Calu3 (cell line): Measurements from ENCODE around the gene SOX3. TPM values are rescaled to one million over a fixed set of nuclear protein-coding genes. Genes with fewer than 3 reads are reported as not detected.

Source experiments
- Bru-seq: library from RNA; stranded (reverse); fragments of 400-500 nt; gene quantifications from one replicate; lab custom pipeline; 2021; lab: Mats Ljungman, UMichigan
- BruChase-seq, 2 experiments: library from RNA; stranded (reverse); fragments of 400-500 nt; gene quantifications; one replicate each; lab custom pipeline; 2021; lab: Mats Ljungman, UMichigan
- BruUV-seq: library from RNA; stranded (reverse); fragments of 400-500 nt; replicated peaks from 2 replicates; lab custom pipeline; 2021; lab: Mats Ljungman, UMichigan
- CTCF ChIA-PET: fragments of 300-600 bp; sonication (Branson Sonifier 250); formaldehyde crosslinking; loops from one replicate; lab custom pipeline; 2022; ENCODE audit warnings: antibody characterized with exemption; lab: Charles Lee
- DNase-seq: peaks from one replicate; pipeline ENCODE4 v3.0.0; 2022
- H3K27ac Mint-ChIP-seq: one replicate; pipeline ENCODE4 v1.8.0; 2022; ENCODE audit warnings: mixed read lengths; ENCODE audit not compliant: unreplicated experiment
- H3K27me3 Mint-ChIP-seq: one replicate; pipeline ENCODE4 v1.8.0; 2022; ENCODE audit warnings: mixed read lengths; ENCODE audit not compliant: unreplicated experiment
- H3K36me3 Mint-ChIP-seq: one replicate; pipeline ENCODE4 v1.8.0; 2022; ENCODE audit warnings: mild to moderate bottlenecking, moderate library complexity, mixed read lengths; ENCODE audit not compliant: insufficient read depth, unreplicated experiment
- H3K4me1 Mint-ChIP-seq: one replicate; pipeline ENCODE4 v1.8.0; 2022; ENCODE audit warnings: mild to moderate bottlenecking, low read depth, mixed read lengths; ENCODE audit not compliant: unreplicated experiment
- H3K4me3 Mint-ChIP-seq: one replicate; pipeline ENCODE4 v1.8.0; 2022; ENCODE audit warnings: mild to moderate bottlenecking, low read depth, moderate library complexity, mixed read lengths; ENCODE audit not compliant: unreplicated experiment
- H3K9me3 Mint-ChIP-seq: one replicate; pipeline ENCODE4 v1.8.0; 2022; ENCODE audit warnings: low read depth, mixed read lengths; ENCODE audit not compliant: unreplicated experiment
- CTCF ChIP-seq: fragments of 200-600 bp; IDR thresholded peaks from one replicate; pipeline ENCODE4 v1.8.0; 2022; ENCODE audit warnings: antibody characterized with exemption; ENCODE audit not compliant: unreplicated experiment
- intact Hi-C: fragments of 100-400 bp; cut with micrococcal nuclease; formaldehyde crosslinking; loops from one replicate; pipeline ENCODE4 v1.10.0; 2022; ENCODE audit not compliant: unreplicated experiment
- long read RNA-seq: library from polyadenylated mRNA; stranded (forward); transcript quantifications from one replicate; pipeline ENCODE4 v2.0.0, GENCODE V29; 2022
- total RNA-seq: library from RNA; stranded (reverse); gene quantifications from 2 replicates; pipeline ENCODE4 v1.2.3, GENCODE V29; 2022

SOX3 gene
- total RNA-seq (not detected in 2 replicates), Bru-seq, nascent RNA (not detected), BruChase-seq, experiment 1, labeled RNA remaining after a 6-hour chase (not detected), BruChase-seq, experiment 2, labeled RNA remaining after a 2-hour chase (not detected)
- long read RNA-seq = 0 reads

- no peak for TF ChIP-seq CTCF
- CTCF ChIA-PET = no interaction called here
- no TSS peak for BruUV-seq
- intact Hi-C loops = no loop called here
- Mint-ChIP-seq H3K4me3 (no peak within 1 kb of the TSS), H3K4me1 (no peaks in the 10 kb centered on the region), H3K36me3 (no peaks in the 10 kb centered on the region), H3K27ac (no peak within 1 kb of the TSS), H3K27me3 (no peaks in the 10 kb centered on the region), H3K9me3 (no peaks in the 10 kb centered on the region)
- DNase-seq = no peak
Observed at GRCh38 chrX:140504371-140505324, at the start of gene SOX3. Gene SOX3, minus strand, starts transcription at chrX:140505069. Its CDS starts 9 bp downstream, at chrX:140505060.

- DNase-seq = no peak
Observed at GRCh38 chrX:140548985-140549384, 44.1 kb upstream of the SOX3 start.

GRCh38 chrX:140526171-140526570, 21.3 kb upstream of the SOX3 start:
- CTCF ChIA-PET = no interaction called here
- no peak for TF ChIP-seq CTCF
- DNase-seq = no peak
- no TSS peak for BruUV-seq
- intact Hi-C loops = no loop called here
- no peaks in the 10 kb centered on the region for H3K27me3 Mint-ChIP-seq
- H3K4me3 Mint-ChIP-seq = no peak overlapping the region
- no peak overlapping the region for H3K27ac Mint-ChIP-seq
- H3K36me3 Mint-ChIP-seq = no peaks in the 10 kb centered on the region
- H3K4me1 Mint-ChIP-seq = no peaks in the 10 kb centered on the region
- H3K9me3 Mint-ChIP-seq = no peaks in the 10 kb centered on the region

More at GRCh38 chrX:140548985-140549384, 44.1 kb upstream of the SOX3 start:
- no TSS peak for BruUV-seq
- CTCF ChIA-PET = no interaction called here
- intact Hi-C loops = no loop called here
- peaks cover 14% of the 10 kb centered on the region for H3K9me3 Mint-ChIP-seq
- no peak overlapping the region for H3K27ac Mint-ChIP-seq
- H3K4me3 Mint-ChIP-seq = no peak overlapping the region
- no peak for TF ChIP-seq CTCF
- no peaks in the 10 kb centered on the region for H3K4me1 Mint-ChIP-seq
- no peaks in the 10 kb centered on the region for H3K27me3 Mint-ChIP-seq
- H3K36me3 Mint-ChIP-seq = no peaks in the 10 kb centered on the region

- no TSS peak for BruUV-seq
- Mint-ChIP-seq H3K36me3 (no peaks in the 10 kb centered on the region), H3K27me3 (no peaks in the 10 kb centered on the region), H3K4me3 (no peak overlapping the region), H3K27ac (no peak overlapping the region), H3K9me3 (no peaks in the 10 kb centered on the region), H3K4me1 (no peaks in the 10 kb centered on the region)
- intact Hi-C loops = no loop called here
- DNase-seq = no peak
- CTCF ChIA-PET = no interaction called here
- TF ChIP-seq CTCF = no peak
Observed at GRCh38 chrX:140525448-140525847, 20.6 kb upstream of the SOX3 start.
